Activated naive CD8-positive, alpha-beta T cell treated with anti-CD3 and anti-CD28 coated beads, Interleukin-2, amount 10 ng/mL, durations not matched to agents 7 days and 5 days (primary cell): ENCODE results near the gene GYS2. TPM values are rescaled to one million over a fixed set of nuclear protein-coding genes. Genes with fewer than 3 reads are reported as not detected.
A peak's percentile ranks its signal among the peaks of the same experiment; 100 is the strongest.
"Not testable (repeated sequence)": the region's sequence is repeated elsewhere in the genome, so short reads cannot be mapped to it uniquely, and the experiment has no call there.

ENCODE experiments used
- ATAC-seq: fragments of 150-1000 bp; cut with Tn5 transposase; one replicate; pipeline ENCODE4 v1.10.0; 2021; ENCODE audit warnings: low read depth, moderate library complexity
- POLR2A ChIA-PET: fragments of 350-600 bp; sonication (Branson Sonifier 250); formaldehyde crosslinking; loops from one replicate; lab custom pipeline; 2021; ENCODE audit warnings: antibody characterized with exemption; lab: Charles Lee
- DNase-seq: peaks from one replicate; pipeline ENCODE4 v3.0.0; 2021
- H3K27ac Mint-ChIP-seq: one replicate; pipeline ENCODE4 v1.8.0; 2022; ENCODE audit warnings: mild to moderate bottlenecking, mixed read lengths
- H3K27me3 Mint-ChIP-seq: one replicate; pipeline ENCODE4 v1.8.0; 2022; ENCODE audit warnings: mild to moderate bottlenecking, moderate library complexity, mixed read lengths
- H3K36me3 Mint-ChIP-seq: one replicate; pipeline ENCODE4 v1.8.0; 2021; ENCODE audit warnings: mild to moderate bottlenecking, mixed read lengths
- H3K4me1 Mint-ChIP-seq: one replicate; pipeline ENCODE4 v1.8.0; 2021; ENCODE audit warnings: mixed read lengths
- H3K4me3 Mint-ChIP-seq: one replicate; pipeline ENCODE4 v1.8.0; 2022; ENCODE audit warnings: mild to moderate bottlenecking, moderate library complexity, mixed read lengths
- H3K9me3 Mint-ChIP-seq: one replicate; pipeline ENCODE4 v1.8.0; 2021; ENCODE audit warnings: mixed read lengths
- total RNA-seq, 2 experiments: library from RNA; stranded (reverse); gene quantifications; one replicate each; pipeline ENCODE4 v1.2.3, GENCODE V29; 2021

GYS2 gene
- total RNA-seq: under 1 TPM; 0.14 to 0.17 TPM

DNA sequence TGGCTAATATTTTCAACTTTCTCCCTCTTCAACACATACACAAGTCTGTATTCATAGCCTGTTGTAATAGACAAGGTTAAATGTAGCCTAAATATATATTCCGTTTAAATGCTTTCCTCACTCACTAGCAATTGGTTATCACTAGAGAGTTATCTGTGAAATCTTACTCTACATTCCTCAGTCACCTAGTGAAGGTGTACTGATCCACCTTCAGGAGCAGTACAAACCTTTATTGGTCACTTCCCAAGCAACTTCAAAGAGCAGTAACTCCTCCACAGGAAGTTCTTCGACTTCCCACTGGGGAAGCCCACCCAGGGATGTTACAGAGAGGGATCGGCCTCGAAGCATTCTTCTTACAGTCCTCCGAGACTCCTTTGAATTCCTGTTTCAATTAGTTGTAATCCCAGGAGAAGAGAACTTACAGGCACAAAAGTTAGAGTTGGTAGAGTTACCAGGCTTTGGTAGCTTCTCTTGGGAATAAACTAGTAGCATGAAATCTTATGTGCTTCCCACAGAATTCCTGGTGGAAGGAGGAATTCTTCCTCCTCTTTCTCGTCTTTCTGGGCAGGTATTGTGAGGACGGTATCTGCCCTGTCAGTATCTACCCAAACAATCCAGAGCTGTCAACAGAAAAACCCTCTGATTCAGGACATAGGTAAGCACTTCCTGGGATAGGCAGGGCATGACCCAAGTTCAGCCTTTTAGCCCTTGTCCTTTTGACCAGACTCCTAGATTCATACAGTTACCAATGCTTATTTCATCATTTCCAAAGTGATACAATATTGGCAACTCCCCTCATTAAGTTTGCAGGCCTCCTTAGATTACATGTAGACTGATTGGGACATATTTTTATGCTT, at the start of gene GYS2:
TSS of gene GYS2 (minus strand) at position 603 of the 857 bp plus-strand sequence. CDS start at position 348, 255 bp downstream.
- POLR2A ChIA-PET: no interaction called here
- Mint-ChIP-seq H3K36me3 (no peaks in the 10 kb centered on the region), H3K9me3 (no peaks in the 10 kb centered on the region), H3K4me1 (no peaks in the 10 kb centered on the region), H3K27me3 (peaks cover 11% of the 10 kb centered on the region), H3K4me3 (no peak within 1 kb of the TSS), H3K27ac (no peak within 1 kb of the TSS)
- DNase-seq (no peak), ATAC-seq (no peak)

DNA sequence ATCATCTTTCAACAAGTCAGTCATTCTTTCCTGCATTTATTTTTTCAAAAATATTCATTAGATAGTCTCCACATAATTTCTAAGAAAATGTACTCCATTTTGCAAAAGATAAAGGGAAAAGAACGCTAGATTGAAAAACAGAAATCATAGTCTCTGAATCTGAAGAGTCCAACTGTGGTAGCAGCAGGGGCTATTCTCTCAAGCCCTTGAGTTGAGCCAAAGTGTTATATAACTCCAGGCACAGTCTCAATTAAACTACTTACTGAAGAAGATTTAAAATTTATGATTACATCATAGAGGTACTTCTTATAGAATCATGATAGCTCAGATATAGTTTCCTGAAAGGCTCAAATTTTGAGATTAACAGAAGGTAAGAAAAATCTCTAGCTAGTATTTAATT, 47.2 kb upstream of the GYS2 start:
- POLR2A ChIA-PET: no interaction called here
- peak overlapping the region; percentile 18 for H3K4me3 Mint-ChIP-seq

DNA sequence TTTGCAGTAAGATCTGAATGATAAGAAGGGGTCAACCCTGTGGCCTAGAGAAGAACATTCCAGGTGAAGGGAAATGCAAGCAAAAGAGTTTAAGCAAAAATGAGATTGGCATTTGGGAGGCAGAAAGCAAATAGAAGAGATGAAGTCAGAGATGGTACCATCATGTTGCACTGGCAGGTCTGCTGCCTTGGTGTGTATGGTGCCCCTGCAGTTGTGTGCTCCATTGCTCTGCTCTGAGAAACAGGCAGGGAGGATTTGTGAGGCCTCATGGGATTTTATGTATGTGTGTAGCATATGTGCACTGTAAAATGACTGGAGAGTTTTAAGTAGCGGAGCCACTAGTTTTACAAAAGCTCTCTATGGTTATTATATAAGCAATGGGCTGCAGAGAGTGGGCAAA, 46.4 kb upstream of the GYS2 start:
- no peak for DNase-seq
- peaks cover 56% of the 10 kb centered on the region for H3K36me3 Mint-ChIP-seq
- H3K9me3 Mint-ChIP-seq: no peaks in the 10 kb centered on the region
- no peaks in the 10 kb centered on the region for H3K27me3 Mint-ChIP-seq
- peaks cover 65% of the 10 kb centered on the region for H3K4me1 Mint-ChIP-seq
- peak overlapping the region; percentile 58 for H3K27ac Mint-ChIP-seq
- H3K4me3 Mint-ChIP-seq: peak overlapping the region; percentile 2
- POLR2A ChIA-PET: interaction anchor here (0.8 kb wide), 1 partner anchor 36 kb away, joined by 3 read pairs; no protein-coding TSS in a partner anchor
- no peak for ATAC-seq

More for the DNA sequence above, 47.2 kb upstream of the GYS2 start:
- H3K36me3 Mint-ChIP-seq: peaks cover 57% of the 10 kb centered on the region
- ATAC-seq (no peak), DNase-seq (no peak)
- no peak overlapping the region for H3K27ac Mint-ChIP-seq
- H3K4me1 Mint-ChIP-seq: peaks cover 66% of the 10 kb centered on the region
- no peaks in the 10 kb centered on the region for H3K27me3 Mint-ChIP-seq
- no peaks in the 10 kb centered on the region for H3K9me3 Mint-ChIP-seq

DNA sequence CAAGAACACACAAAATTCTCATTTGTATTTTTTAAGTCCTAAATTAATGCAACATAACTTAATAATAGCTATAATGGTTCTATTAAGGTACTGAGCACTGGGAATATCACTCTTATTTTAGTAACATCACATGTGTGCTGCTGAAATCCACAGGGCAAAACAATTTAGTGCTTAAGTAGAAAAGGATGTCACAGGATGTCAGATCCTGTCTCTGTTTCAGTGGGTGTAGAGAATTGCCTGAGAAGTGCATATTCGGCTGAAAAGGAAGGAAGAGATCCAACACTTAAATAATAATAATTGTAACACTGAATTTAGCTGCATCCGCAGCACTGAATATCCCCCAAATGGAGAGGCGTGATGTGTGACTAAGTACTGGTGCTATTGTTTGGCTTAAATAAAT, 44.4 kb upstream of the GYS2 start:
- no peak for DNase-seq
- Mint-ChIP-seq H3K4me1 (peaks cover 60% of the 10 kb centered on the region), H3K36me3 (peaks cover 56% of the 10 kb centered on the region), H3K4me3 (no peak overlapping the region), H3K9me3 (no peaks in the 10 kb centered on the region), H3K27ac (no peak overlapping the region), H3K27me3 (no peaks in the 10 kb centered on the region)
- POLR2A ChIA-PET: interaction anchor here (3.8 kb wide), 1 partner anchor 9 kb away, joined by 24 read pairs; the partner anchor contains the start of gene LDHB
- ATAC-seq: no peak

DNA sequence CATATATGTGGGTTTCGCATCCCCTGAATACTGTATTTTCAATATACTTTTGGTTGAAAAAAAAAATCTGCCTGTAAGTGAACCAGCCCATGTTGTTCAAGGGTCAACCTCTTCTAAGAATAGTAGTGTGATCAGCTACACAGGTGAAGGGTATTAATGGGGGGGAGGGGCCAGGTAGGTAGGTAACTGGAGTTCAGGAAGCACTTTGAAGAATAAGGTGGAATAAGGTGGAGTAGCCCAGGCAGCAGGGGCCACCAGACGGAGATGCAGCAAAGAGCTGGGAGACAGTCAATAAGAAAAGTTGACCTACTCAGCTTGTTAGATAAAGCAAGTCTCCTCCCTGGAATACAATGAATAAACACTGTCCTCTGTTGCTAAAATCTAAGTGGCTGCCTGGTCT, 43.7 kb upstream of the GYS2 start:
- Mint-ChIP-seq H3K9me3 (no peaks in the 10 kb centered on the region), H3K4me3 (no peak overlapping the region), H3K36me3 (peaks cover 57% of the 10 kb centered on the region), H3K4me1 (peaks cover 60% of the 10 kb centered on the region), H3K27me3 (no peaks in the 10 kb centered on the region), H3K27ac (peak overlapping the region; percentile 36)
- DNase-seq (no peak), ATAC-seq (no peak)
- POLR2A ChIA-PET: interaction anchor here (3.8 kb wide), 1 partner anchor 10 kb away, joined by 24 read pairs; the partner anchor contains the start of gene LDHB

DNA sequence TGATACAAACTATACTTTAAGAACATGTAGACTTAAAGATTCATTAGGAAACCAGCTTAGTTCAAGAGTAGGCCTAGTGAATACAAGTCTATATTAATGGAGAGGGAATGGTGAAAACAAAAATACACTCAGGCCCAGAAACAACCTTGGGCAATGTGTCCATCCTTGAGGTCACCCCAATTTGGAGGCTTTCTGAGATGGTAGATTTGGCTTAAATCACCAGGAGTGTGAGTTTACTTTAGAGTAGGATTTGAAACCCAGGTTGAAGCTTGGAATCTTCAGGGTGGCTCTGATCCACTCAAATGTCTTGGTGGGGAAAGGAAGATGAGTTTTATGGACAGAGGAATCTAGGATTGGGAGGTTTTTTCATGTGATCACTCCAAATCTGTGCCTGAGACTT, 42.5 kb upstream of the GYS2 start:
- POLR2A ChIA-PET: interaction anchor here (3.8 kb wide), 1 partner anchor 11 kb away, joined by 24 read pairs; the partner anchor contains the start of gene LDHB
- H3K4me3 Mint-ChIP-seq: no peak overlapping the region
- H3K27me3 Mint-ChIP-seq: no peaks in the 10 kb centered on the region
- DNase-seq: no peak
- no peak for ATAC-seq
- peaks cover 53% of the 10 kb centered on the region for H3K4me1 Mint-ChIP-seq
- H3K36me3 Mint-ChIP-seq: peaks cover 51% of the 10 kb centered on the region
- H3K27ac Mint-ChIP-seq: peak overlapping the region; percentile 55
- no peaks in the 10 kb centered on the region for H3K9me3 Mint-ChIP-seq

DNA sequence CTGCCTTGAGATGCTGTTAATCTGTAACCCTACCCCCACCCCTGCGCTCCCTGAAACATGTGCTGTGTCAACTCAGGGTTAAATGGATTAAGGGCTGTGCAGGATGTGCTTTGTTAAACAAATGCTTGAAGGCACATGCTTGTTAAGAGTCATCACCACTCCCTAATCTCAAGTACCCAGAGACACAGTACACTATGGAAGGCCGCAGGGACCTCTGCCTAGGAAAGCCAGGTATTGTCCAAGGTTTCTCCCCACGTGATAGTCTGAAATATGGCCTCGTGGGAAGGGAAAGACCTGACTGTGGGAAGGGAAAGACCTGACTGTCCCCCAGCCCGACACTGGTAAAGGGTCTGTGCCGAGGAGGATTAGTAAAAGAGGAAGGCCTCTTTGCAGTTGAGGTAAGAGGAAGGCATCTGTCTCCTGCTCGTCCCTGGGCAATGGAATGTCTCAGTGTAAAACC, 40.4 kb upstream of the GYS2 start:
- peaks cover 46% of the 10 kb centered on the region for H3K4me1 Mint-ChIP-seq
- H3K9me3 Mint-ChIP-seq, DNase-seq, ATAC-seq, POLR2A ChIA-PET, H3K4me3 Mint-ChIP-seq, H3K27me3 Mint-ChIP-seq: not testable (repeated sequence)
- H3K36me3 Mint-ChIP-seq: peaks cover 47% of the 10 kb centered on the region
- peak overlapping the region; percentile 55 for H3K27ac Mint-ChIP-seq

DNA sequence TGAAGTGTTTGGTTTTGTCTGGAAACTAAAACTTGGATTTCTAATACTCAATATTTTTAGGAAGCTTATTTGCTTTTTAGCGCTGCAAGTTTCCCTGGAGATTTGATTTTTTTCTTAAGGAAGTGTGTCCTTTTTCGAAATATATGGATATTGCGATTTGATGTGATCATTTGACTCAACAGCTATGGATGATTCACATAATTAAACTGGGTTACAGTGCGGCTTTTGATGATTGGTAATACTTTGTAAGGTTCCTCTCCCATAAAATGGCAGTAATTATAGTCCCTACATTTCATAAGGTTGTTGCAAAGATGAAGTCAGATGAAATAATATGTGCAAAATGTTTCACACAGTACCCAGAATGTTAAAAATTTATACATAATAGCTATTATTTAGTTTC, 39.9 kb upstream of the GYS2 start:
- H3K4me1 Mint-ChIP-seq: peaks cover 44% of the 10 kb centered on the region
- peaks cover 50% of the 10 kb centered on the region for H3K36me3 Mint-ChIP-seq
- DNase-seq (no peak), ATAC-seq (no peak)
- H3K27ac Mint-ChIP-seq: no peak overlapping the region
- POLR2A ChIA-PET: no interaction called here
- no peaks in the 10 kb centered on the region for H3K9me3 Mint-ChIP-seq
- H3K4me3 Mint-ChIP-seq: no peak overlapping the region
- H3K27me3 Mint-ChIP-seq: no peaks in the 10 kb centered on the region

DNA sequence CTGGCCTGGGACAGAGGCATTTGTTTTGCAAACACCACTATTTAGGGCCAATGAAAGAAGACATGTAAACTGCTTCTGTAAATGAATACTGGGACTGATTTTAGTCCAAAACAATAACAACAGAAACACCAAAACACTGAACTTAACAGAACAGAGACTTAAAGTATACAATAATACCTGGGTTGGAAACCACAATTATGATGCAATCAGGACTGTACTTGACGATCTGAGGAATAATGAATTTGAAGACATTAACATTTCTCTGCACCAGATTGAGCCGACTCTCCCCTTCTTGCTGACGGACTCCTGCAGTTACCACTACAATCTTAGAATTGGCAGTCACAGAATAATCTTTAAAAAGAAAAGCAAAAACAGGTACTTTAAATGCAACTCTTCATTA, 39.1 kb upstream of the GYS2 start:
- ATAC-seq (no peak), DNase-seq (no peak)
- peak overlapping the region; percentile 17 for H3K27ac Mint-ChIP-seq
- H3K4me3 Mint-ChIP-seq: no peak overlapping the region
- H3K27me3 Mint-ChIP-seq: no peaks in the 10 kb centered on the region
- peaks cover 52% of the 10 kb centered on the region for H3K36me3 Mint-ChIP-seq
- POLR2A ChIA-PET: interaction anchor here (1.4 kb wide), 1 partner anchor 14 kb away, joined by 5 read pairs; the partner anchor contains the start of gene LDHB
- H3K4me1 Mint-ChIP-seq: peaks cover 42% of the 10 kb centered on the region
- H3K9me3 Mint-ChIP-seq: no peaks in the 10 kb centered on the region

DNA sequence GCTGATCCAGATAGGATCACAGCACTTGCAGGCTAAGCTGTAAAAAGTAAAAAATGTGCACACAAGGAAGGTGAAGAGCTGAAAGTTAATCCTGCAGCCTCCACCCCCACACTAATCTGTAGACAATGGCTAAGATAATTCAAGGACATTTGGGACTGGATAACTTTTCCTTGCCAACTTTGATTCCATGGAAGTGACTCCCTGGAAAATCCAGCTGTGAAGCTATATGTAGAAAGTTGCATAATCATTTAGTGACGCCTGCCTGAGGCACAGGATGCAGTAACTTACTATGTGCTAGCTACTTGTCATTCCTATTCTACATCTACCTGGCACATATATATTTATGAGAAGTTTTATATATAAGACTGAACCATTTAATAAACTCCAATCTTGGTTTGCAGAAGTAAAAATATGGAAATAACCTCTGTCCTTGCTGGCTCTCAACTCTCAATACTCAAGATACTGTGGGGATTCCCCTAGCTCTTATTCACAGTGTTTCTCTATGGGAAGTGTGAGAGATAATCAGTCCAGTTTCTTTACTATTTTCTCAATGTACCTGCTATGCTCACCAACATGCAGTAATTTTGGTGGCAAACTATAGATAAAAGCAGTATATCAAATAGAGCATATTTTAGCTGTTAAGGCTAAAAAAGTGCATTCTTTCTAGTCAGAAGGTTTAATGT, 38.2 kb upstream of the GYS2 start:
- ATAC-seq: no peak
- Mint-ChIP-seq H3K36me3 (peaks cover 51% of the 10 kb centered on the region), H3K27me3 (no peaks in the 10 kb centered on the region), H3K4me1 (peaks cover 37% of the 10 kb centered on the region), H3K4me3 (no peak overlapping the region), H3K27ac (no peak overlapping the region), H3K9me3 (no peaks in the 10 kb centered on the region)
- POLR2A ChIA-PET: interaction anchor here (1.4 kb wide), 1 partner anchor 15 kb away, joined by 5 read pairs; the partner anchor contains the start of gene LDHB
- no peak for DNase-seq

DNA sequence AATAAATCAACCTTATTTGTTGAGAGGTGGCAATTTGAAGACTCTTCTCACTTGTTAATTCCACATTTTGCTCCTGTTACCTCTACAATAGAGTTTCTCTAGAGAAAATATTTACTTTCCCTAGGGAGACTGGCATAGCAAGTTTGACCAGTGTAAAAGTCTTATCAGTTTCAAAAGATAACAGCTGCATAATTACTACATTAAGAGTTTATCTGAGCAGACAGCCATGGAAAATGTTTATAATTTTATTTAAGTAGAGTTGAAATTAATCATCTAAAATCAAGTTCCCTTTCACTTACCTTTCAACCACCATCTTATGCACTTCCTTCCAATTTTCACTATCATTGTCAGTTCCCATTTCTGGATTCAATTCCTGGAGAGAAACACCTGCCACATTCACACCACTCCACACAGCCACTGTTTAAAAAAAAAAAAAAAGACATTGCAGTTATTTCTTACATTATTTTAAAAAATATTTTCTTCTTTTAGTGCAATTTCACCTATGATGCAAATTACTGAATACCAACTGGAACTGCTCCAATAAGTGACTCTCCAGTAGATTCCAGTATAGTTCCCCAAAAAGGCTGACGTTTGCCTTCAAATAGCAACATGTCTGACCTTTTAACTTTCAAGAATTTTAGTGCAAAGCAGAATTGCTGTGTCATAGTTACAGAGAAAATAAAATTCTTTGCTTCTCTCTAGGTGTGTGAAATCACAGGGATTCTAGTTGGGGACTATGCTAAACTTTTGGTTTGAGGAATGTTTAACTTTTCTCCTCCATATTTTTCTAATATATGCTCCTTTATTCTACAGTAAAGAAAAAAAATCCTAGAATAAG, 33.6 kb upstream of the GYS2 start:
- POLR2A ChIA-PET: no interaction called here
- H3K36me3 Mint-ChIP-seq: peaks cover 58% of the 10 kb centered on the region
- H3K4me3 Mint-ChIP-seq: no peak overlapping the region
- no peak for ATAC-seq
- peaks cover 17% of the 10 kb centered on the region for H3K4me1 Mint-ChIP-seq
- H3K27ac Mint-ChIP-seq: peak overlapping the region; percentile 61
- no peak for DNase-seq
- no peaks in the 10 kb centered on the region for H3K9me3 Mint-ChIP-seq
- no peaks in the 10 kb centered on the region for H3K27me3 Mint-ChIP-seq

DNA sequence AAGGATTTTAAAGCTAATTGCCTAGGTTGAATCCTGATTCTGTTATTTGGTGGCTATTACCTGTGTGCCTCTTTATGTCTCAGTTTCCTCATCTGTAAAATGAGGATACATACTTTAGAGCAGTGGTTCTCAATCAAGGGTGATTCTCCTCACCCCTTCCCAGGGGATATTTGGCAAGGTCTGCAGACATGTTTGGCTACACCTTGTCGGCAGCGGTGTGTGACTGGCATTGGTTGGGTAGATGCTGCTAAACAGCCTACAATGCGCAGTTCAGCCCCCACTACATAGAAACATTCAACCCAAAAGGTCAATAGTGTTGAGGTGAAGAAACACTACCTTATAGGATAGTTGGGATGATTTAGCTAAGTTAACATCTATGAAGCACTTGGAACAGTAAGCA, 29.6 kb upstream of the GYS2 start:
- Mint-ChIP-seq H3K4me3 (no peak overlapping the region), H3K27ac (no peak overlapping the region), H3K27me3 (no peaks in the 10 kb centered on the region), H3K36me3 (peaks cover 51% of the 10 kb centered on the region), H3K4me1 (peaks cover 7% of the 10 kb centered on the region), H3K9me3 (no peaks in the 10 kb centered on the region)
- POLR2A ChIA-PET: interaction anchor here (1.2 kb wide), 1 partner anchor 23 kb away, joined by 4 read pairs; the partner anchor contains the start of gene LDHB
- DNase-seq (no peak), ATAC-seq (no peak)
